IgD-negative memory B cell (primary cell): ENCODE data around the gene WBP1. TPM values are rescaled to one million over a fixed set of nuclear protein-coding genes. Genes with fewer than 3 reads are reported as not detected.

ENCODE experiments used
- H3K27ac Mint-ChIP-seq, 3 donors: one replicate each; pipeline ENCODE4 v1.8.0; 2020 to 2022; ENCODE audit warnings: mild to moderate bottlenecking in 3 of 3, mixed read lengths in 3 of 3, moderate library complexity in 1 of 3
- H3K27me3 Mint-ChIP-seq: one replicate; pipeline ENCODE4 v1.8.0; 2021; ENCODE audit warnings: mixed read lengths
- H3K36me3 Mint-ChIP-seq: one replicate; pipeline ENCODE4 v1.8.0; 2020; ENCODE audit warnings: mild to moderate bottlenecking, mixed read lengths
- H3K4me1 Mint-ChIP-seq, 3 donors: one replicate each; pipeline ENCODE4 v1.8.0; 2020 to 2022; ENCODE audit warnings: mixed read lengths in 3 of 3, mild to moderate bottlenecking in 1 of 3
- H3K4me3 Mint-ChIP-seq, 4 donors: one replicate each; pipeline ENCODE4 v1.8.0; 2020 to 2022; ENCODE audit warnings: mild to moderate bottlenecking in 4 of 4, mixed read lengths in 4 of 4, moderate library complexity in 3 of 4
- H3K9me3 Mint-ChIP-seq, 3 donors: one replicate each; pipeline ENCODE4 v1.8.0; 2020 to 2021; ENCODE audit warnings: mixed read lengths in 3 of 3, mild to moderate bottlenecking in 1 of 3
- polyA plus RNA-seq: library from polyadenylated mRNA; unstranded; fragments of 300-500 nt; fragmentation: Illumina TruSeq; gene quantifications from one replicate; pipeline ENCODE4 v1.2.3, GENCODE V29; 2021

Gene WBP1
- polyA plus RNA-seq, 1 donor from 2014 or later, result 39.5 TPM

GRCh38 chr2:74423231-74424095, 34.8 kb upstream of the WBP1 start:
- Mint-ChIP-seq H3K27ac (peak overlapping the region in 1 of 3 donors; percentile 100), H3K4me3 (peak overlapping the region in 3 of 4 donors; percentile 3 to 100 (median 96)), H3K36me3 (no peaks in the 10 kb centered on the region), H3K9me3 (no peaks in the 10 kb centered on the region), H3K4me1 (peaks cover 10 to 26% (median 15%) of the 10 kb centered on the region in 3 donors), H3K27me3 (no peaks in the 10 kb centered on the region)

- no peaks in the 10 kb centered on the region for H3K27me3 Mint-ChIP-seq
- peak overlapping the region in 1 of 4 donors; percentile 100 for H3K4me3 Mint-ChIP-seq
- H3K9me3 Mint-ChIP-seq, result no peaks in the 10 kb centered on the region
- peak overlapping the region in 1 of 3 donors; percentile 1 for H3K27ac Mint-ChIP-seq
- peaks cover 10 to 23% (median 13%) of the 10 kb centered on the region in 3 donors for H3K4me1 Mint-ChIP-seq
- no peaks in the 10 kb centered on the region for H3K36me3 Mint-ChIP-seq
Measured at GRCh38 chr2:74424139-74424992, 33.9 kb upstream of the WBP1 start.

GRCh38 chr2:74424995-74425406, 33.2 kb upstream of the WBP1 start:
- Mint-ChIP-seq H3K27me3 (no peaks in the 10 kb centered on the region), H3K4me3 (peak overlapping the region in 2 of 4 donors; percentile 13 to 100), H3K4me1 (peaks cover 8 to 16% (median 10%) of the 10 kb centered on the region in 3 donors), H3K9me3 (no peaks in the 10 kb centered on the region), H3K36me3 (no peaks in the 10 kb centered on the region), H3K27ac (peak overlapping the region in 1 of 3 donors; percentile 1)

- Mint-ChIP-seq H3K4me1 (peaks cover 4 to 11% (median 5%) of the 10 kb centered on the region in 3 donors), H3K27me3 (no peaks in the 10 kb centered on the region), H3K9me3 (no peaks in the 10 kb centered on the region), H3K4me3 (peak overlapping the region in 1 of 4 donors; percentile 100), H3K36me3 (no peaks in the 10 kb centered on the region), H3K27ac (peak overlapping the region in 1 of 3 donors; percentile 1)
Measured at GRCh38 chr2:74425523-74425922, 32.7 kb upstream of the WBP1 start.

- H3K9me3 Mint-ChIP-seq, result no peaks in the 10 kb centered on the region
- H3K27ac Mint-ChIP-seq, result peak overlapping the region in 2 of 3 donors; percentile 48 to 51
- H3K4me3 Mint-ChIP-seq, result no peak overlapping the region
- H3K4me1 Mint-ChIP-seq, result peaks cover 2 to 6% (median 3%) of the 10 kb centered on the region in 3 donors
- no peaks in the 10 kb centered on the region for H3K36me3 Mint-ChIP-seq
- H3K27me3 Mint-ChIP-seq, result no peaks in the 10 kb centered on the region
Measured at GRCh38 chr2:74426181-74426758, 32.0 kb upstream of the WBP1 start.

GRCh38 chr2:74427551-74427950, 30.7 kb upstream of the WBP1 start:
- Mint-ChIP-seq H3K4me1 (peaks cover 0 to 3% (median 2%) of the 10 kb centered on the region in 3 donors), H3K9me3 (no peaks in the 10 kb centered on the region), H3K27me3 (no peaks in the 10 kb centered on the region), H3K36me3 (no peaks in the 10 kb centered on the region), H3K4me3 (no peak overlapping the region), H3K27ac (peak overlapping the region in 2 of 3 donors; percentile 51 to 83)

- no peaks in the 10 kb centered on the region for H3K36me3 Mint-ChIP-seq
- no peak overlapping the region for H3K4me3 Mint-ChIP-seq
- H3K27ac Mint-ChIP-seq, result peak overlapping the region in 1 of 3 donors; percentile 35
- H3K9me3 Mint-ChIP-seq, result no peaks in the 10 kb centered on the region
- no peaks in the 10 kb centered on the region for H3K4me1 Mint-ChIP-seq
- no peaks in the 10 kb centered on the region for H3K27me3 Mint-ChIP-seq
Measured at GRCh38 chr2:74428675-74429074, 29.6 kb upstream of the WBP1 start.

GRCh38 chr2:74429487-74430451, 28.5 kb upstream of the WBP1 start:
- no peaks in the 10 kb centered on the region for H3K9me3 Mint-ChIP-seq
- H3K27me3 Mint-ChIP-seq, result no peaks in the 10 kb centered on the region
- no peak overlapping the region for H3K27ac Mint-ChIP-seq
- no peaks in the 10 kb centered on the region for H3K4me1 Mint-ChIP-seq
- H3K36me3 Mint-ChIP-seq, result no peaks in the 10 kb centered on the region
- H3K4me3 Mint-ChIP-seq, result no peak overlapping the region

- Mint-ChIP-seq H3K4me3 (no peak overlapping the region), H3K4me1 (no peaks in the 10 kb centered on the region), H3K27me3 (no peaks in the 10 kb centered on the region), H3K36me3 (no peaks in the 10 kb centered on the region), H3K9me3 (no peaks in the 10 kb centered on the region), H3K27ac (no peak overlapping the region)
Measured at GRCh38 chr2:74430502-74430901, 27.7 kb upstream of the WBP1 start.

- Mint-ChIP-seq H3K27me3 (peaks cover 5% of the 10 kb centered on the region), H3K36me3 (no peaks in the 10 kb centered on the region), H3K4me3 (no peak overlapping the region), H3K4me1 (peaks cover 10 to 15% (median 14%) of the 10 kb centered on the region in 3 donors), H3K9me3 (no peaks in the 10 kb centered on the region), H3K27ac (no peak overlapping the region)
Measured at GRCh38 chr2:74436111-74436805, 22.0 kb upstream of the WBP1 start.

- H3K4me1 Mint-ChIP-seq, result peaks cover 10 to 15% (median 14%) of the 10 kb centered on the region in 3 donors
- H3K4me3 Mint-ChIP-seq, result peak overlapping the region in 1 of 4 donors; percentile 21
- H3K36me3 Mint-ChIP-seq, result no peaks in the 10 kb centered on the region
- H3K27ac Mint-ChIP-seq, result no peak overlapping the region
- H3K27me3 Mint-ChIP-seq, result peaks cover 7% of the 10 kb centered on the region
- no peaks in the 10 kb centered on the region for H3K9me3 Mint-ChIP-seq
Measured at GRCh38 chr2:74436848-74437695, 21.2 kb upstream of the WBP1 start.

GRCh38 chr2:74438248-74438647, 20.0 kb upstream of the WBP1 start:
- Mint-ChIP-seq H3K27me3 (peaks cover 16% of the 10 kb centered on the region), H3K4me1 (peaks cover 11 to 16% (median 15%) of the 10 kb centered on the region in 3 donors), H3K9me3 (no peaks in the 10 kb centered on the region), H3K4me3 (no peak overlapping the region), H3K27ac (peak overlapping the region in 1 of 3 donors; percentile 98), H3K36me3 (no peaks in the 10 kb centered on the region)

GRCh38 chr2:74439373-74439772, 18.9 kb upstream of the WBP1 start:
- Mint-ChIP-seq H3K9me3 (no peaks in the 10 kb centered on the region), H3K27me3 (peaks cover 16% of the 10 kb centered on the region), H3K4me1 (peaks cover 11 to 18% (median 18%) of the 10 kb centered on the region in 3 donors), H3K36me3 (no peaks in the 10 kb centered on the region), H3K4me3 (peak overlapping the region in 3 of 4 donors; percentile 27 to 65 (median 55)), H3K27ac (peak overlapping the region in 2 of 3 donors; percentile 11 to 20)
